8988T (cell line): Measurements from ENCODE around the gene TBX19.

ENCODE experiments used
- DNase-seq: peaks from one replicate; pipeline ENCODE4 v3.0.0; 2011

The TBX19 gene

GRCh38 chr1:168281603-168282325 lies 1.1 kb downstream of the TBX19 start:
- no peak for DNase-seq

GRCh38 chr1:168285521-168285790 lies 4.8 kb downstream of the TBX19 start:
- no peak for DNase-seq

GRCh38 chr1:168285971-168286927 lies 5.6 kb downstream of the TBX19 start:
- no peak for DNase-seq

- no peak for DNase-seq
These were observed 6.6 kb downstream of the TBX19 start for GRCh38 chr1:168287237-168287664.

GRCh38 chr1:168288311-168289052 lies 7.8 kb downstream of the TBX19 start:
- DNase-seq: no peak

GRCh38 chr1:168291222-168291837 lies 10.7 kb downstream of the TBX19 start:
- DNase-seq: no peak

GRCh38 chr1:168293356-168293755 lies 12.7 kb downstream of the TBX19 start:
- DNase-seq: no peak

GRCh38 chr1:168295411-168296114 lies 14.9 kb downstream of the TBX19 start:
- DNase-seq: no peak

GRCh38 chr1:168297019-168297730 lies 16.5 kb downstream of the TBX19 start:
- no peak for DNase-seq

GRCh38 chr1:168298446-168298845 lies 17.8 kb downstream of the TBX19 start:
- no peak for DNase-seq

GRCh38 chr1:168300626-168301025 lies 19.9 kb downstream of the TBX19 start:
- DNase-seq: no peak

GRCh38 chr1:168301664-168302320 lies 21.1 kb downstream of the TBX19 start:
- no peak for DNase-seq

- DNase-seq: no peak
These were observed 23.3 kb downstream of the TBX19 start for GRCh38 chr1:168303716-168304540.

- DNase-seq: no peak
These were observed 24.2 kb downstream of the TBX19 start for GRCh38 chr1:168304865-168305264.

- DNase-seq: no peak
These were observed 32.3 kb downstream of the TBX19 start for GRCh38 chr1:168312718-168313604.

GRCh38 chr1:168316142-168316541 lies 35.5 kb downstream of the TBX19 start:
- DNase-seq: no peak

GRCh38 chr1:168317309-168317708 lies 36.6 kb downstream of the TBX19 start:
- no peak for DNase-seq

GRCh38 chr1:168319691-168320090 lies 39.0 kb downstream of the TBX19 start:
- no peak for DNase-seq

- DNase-seq: no peak
These were observed 39.5 kb downstream of the TBX19 start for GRCh38 chr1:168320149-168320548.
